Measurements from ENCODE around the gene SLC34A3. TPM values are rescaled to one million over a fixed set of nuclear protein-coding genes. Genes with fewer than 3 reads are reported as not detected.
A peak's percentile ranks its signal among the peaks of the same experiment; 100 is the strongest.

SLC34A3 gene
- polyA plus RNA-seq, 12 donors = 0.43 to 1.6 (median 1.0) TPM; not detected in 2

DNA sequence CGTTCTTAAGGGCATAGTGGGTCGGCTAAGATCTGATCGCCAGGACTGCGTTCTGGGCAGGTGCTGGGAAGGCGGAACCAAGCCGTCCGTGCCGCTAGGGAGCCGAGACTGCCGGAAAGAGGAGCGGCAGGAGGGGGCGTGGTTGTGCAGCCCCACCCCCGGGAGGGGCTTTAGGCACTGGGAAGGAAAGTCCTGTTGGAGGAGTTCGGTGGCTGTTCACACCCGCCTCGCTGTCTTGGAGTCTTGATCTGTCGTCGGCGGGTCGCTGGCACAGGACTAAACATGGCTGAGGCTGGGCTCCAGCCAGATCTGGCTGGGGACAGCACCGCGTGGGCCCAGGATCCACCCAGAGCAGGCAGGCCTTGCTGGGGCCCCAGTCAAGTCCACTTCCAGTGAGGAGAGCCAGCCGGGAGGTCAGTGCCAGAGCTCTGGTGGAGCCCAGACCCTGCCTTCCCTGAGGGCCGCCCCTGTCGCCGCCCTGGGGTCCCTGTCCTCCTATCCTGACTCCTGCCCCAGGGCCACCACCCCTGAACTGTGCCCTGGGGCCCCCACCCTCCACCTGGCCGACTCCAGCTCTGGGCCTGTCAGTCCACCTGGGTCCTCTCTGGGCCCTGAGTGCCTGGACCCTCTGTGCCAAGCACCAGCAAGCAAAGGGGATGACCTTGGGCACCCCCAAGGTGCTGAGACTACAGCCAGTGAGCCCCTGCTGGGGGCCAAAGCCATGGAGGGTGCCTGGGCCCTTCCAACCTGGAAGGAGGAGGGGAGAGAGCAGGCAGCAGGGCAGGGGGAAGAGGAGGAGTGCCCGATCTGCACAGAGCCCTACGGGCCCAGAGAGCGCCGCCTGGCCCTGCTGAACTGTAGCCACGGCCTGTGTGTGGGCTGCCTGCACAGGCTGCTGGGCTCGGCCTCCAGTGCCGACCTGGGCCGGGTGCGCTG, 13.2 kb upstream of the SLC34A3 start:
- no peak for DNase-seq

DNA sequence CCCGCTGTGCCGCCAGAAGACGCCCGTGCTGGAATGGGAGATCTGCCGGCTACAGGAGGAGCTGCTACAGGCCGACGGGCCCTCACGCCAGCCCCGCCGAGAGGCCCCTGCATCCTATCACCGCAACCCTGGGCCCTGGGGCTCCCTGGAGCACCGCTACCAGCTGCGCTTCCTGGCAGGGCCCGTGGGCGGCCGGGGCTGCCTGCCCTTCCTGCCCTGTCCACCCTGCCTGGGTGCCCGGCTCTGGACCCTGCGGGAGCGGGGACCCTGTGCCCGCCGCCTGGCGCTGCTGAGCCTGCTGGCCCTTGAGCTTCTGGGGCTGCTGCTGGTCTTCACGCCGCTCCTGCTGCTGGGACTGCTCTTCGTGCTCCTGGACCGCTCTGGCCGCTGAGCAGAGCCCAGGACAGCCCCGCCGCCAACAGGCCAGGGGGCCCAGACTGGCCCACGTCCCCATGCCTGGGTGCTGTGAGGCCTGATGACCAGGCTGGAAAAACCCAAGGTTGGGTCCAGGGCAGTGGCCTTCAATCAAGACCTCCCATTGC, 12.4 kb upstream of the SLC34A3 start:
- no peak for DNase-seq

DNA sequence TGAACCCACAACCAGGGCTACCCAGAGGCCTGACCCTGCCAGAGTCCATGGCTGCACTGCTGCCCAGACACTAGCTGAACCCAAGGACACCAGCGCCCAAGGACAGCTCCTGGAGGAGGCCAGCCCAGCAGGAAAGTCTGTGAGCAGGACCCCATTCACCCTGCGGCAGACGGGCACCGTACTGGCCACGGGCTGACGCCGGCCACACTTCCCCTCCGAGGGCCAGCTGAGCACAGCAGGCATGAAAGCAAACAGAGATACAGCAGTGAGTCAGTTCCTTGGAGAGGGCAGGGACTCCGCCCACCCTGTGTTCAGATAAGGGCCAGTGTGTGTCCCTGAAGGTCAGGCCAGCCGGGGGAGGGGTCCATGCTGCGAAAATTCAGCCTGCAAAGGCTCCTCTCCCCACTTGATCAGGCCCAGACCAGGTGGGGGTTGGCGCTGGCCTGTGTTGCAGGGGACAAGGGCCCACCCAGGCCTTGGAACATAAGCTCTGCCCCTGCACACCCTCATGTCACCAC, 11.9 kb upstream of the SLC34A3 start:
- DNase-seq = no peak

DNA sequence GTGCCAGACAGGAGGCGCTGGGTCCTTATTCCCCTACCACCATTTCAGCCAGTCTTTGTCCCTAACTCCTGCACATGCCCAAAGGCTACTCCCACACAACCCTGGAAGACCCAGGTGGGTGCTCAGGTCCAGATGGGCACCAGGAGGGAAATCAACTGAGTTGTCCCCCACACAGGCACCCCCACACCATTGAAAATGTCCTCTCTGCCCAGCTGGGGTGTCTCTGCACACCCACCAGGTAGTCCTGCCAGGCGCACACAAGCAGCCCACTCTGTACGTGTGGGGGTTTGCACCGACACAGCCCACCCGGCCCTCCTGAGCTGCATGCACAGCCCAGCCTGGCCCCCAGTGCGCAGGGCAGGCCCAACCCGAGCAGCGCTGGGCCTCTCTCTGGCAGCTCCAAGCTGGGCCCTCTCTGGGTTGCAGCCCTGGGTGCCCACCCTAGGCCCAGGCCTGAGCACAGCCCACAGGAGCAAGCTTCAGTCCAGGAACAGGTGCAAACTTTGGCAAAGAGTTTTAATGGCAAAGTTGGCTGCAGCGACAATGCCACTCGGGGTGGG, 10.9 kb upstream of the SLC34A3 start:
- DNase-seq = no peak

DNA sequence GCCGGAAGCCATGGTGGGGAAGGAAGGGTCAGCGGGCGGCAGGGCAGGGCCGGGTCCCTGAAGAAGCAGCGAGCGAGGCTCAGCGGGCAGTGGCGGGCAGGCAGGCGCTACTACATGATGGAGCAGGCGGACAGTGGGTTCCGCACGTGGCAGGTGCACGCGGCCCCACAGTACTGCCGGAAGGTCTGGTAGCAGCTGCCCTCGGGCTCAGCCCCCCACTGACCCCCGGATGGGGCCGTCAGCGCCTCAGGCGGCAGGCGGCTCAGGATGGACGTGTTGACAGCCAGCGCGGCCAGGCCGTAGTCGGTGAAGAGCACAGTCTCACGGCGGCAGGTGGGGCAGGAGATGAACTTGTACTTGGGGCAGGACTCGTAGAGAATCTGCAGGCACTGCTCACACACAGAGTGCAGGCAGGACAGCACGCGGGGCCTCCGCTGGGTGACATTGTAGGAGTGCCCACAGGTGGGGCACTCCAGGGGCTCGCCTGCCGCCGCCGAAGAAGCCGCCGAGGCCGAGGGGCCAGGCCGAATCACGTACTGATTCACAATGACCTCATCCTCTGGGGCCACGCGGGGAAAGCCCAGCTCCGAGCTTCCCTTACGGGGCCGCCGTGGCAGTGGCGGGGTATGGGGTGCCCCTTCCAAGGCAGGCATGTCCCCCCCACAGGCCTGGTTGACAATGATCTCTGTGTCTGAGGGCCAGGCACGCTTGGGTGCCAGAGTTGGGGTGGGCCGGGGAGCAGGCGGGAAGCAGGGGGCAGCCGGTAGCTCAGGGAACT, 10.2 kb upstream of the SLC34A3 start:
- no peak for DNase-seq

DNA sequence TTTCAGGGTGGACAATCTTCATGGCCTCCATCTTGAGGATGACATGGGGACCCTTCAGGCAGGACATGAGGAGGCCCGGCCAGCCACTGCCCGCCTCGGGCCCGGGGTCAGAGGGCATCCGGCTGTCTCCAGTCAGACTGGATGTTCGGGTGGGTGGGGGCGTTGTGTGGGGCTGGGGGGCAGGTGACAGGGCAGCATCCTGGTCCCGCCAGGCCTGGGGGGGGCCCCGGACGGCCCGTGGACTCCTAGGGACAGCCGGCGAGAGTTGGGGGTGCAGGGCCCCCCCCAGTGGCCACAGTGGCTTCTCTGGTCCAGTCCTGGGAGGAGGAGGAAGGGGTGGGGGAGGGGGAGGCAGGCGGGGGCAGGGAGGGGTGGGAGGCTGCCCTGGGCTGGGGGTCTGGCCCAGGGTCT, 9.6 kb upstream of the SLC34A3 start:
- no peak for DNase-seq

DNA sequence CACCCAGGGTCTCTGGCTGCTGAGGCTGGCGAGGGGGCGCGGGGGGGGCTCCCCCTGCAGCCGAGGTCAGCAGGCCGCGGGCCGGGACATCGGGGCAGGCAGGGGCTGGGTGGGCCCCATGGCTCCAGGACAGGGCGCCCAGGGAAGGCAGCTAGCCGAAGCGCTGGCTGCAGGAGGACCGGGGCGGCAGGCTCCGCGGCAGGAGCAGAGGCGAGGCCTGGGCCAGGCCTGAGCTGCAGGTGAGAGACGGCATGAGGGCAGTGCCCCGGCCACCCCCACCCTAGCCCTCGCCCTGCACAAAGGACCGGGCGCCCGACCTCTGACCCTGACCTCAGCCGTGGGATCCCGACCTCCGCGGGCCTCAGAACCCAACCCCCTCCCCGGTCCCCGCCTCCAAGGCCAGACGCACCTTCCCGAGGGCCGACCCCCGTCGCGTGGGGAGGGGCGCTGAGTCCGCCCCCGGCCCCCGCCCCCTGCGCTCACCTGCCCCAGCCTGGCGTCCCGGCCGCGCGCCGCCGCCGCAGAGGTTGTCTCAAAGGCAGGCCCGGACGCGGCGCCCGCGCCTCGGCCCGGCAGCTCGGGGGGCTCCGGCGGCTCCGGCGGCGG, 9.1 kb upstream of the SLC34A3 start:
- DNase-seq = no peak

DNA sequence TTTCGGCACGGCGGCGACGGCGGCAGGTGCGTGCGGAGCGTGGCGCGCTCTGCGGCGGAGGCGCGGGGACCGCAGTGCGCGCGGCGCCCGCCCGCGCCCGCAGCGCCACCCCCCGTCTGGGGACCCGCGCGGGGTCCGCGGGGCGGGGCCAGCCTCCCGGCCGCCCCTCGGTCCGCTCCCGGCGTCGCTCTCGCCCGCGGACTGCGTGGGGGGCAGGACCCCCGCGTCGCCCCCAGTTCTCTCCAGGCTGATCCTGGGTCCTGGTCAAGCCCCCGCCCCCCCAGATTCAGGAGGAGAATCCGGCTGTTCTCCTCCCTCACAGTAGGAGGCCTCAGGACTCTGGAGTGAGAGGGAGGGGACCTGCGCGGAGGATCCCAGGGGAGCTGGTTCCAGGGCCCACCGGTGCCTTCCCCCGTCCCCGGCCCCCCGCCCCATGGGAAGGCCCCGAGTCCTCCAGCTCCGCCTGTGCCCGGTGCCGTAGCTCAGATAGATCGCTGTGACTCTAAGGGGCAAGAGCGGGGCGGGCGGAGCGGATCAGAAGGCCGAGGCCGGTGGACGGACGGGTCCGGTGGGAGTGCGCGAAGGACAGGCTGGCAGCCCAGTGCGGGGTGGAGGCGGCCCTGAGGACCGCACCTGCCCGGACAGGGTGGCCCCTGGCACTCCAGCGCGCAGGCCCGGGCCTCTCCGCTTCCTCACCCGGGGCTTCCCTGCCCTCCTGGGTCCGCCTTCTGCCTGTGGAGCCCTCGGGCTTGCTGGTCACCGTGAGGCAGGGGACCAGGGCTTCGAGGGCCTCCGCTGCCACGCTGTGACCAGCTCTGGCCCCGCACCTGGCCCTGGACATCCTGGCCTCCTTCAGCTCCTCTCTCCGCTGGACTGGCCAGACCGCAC, 8.3 kb upstream of the SLC34A3 start, which contains the start of gene RNF208:
Gene RNF208, minus strand, starts transcription at position 51 of the 888 bp plus-strand sequence. CDS start 1,028 bp downstream, outside the sequence.
- no peak for DNase-seq

DNA sequence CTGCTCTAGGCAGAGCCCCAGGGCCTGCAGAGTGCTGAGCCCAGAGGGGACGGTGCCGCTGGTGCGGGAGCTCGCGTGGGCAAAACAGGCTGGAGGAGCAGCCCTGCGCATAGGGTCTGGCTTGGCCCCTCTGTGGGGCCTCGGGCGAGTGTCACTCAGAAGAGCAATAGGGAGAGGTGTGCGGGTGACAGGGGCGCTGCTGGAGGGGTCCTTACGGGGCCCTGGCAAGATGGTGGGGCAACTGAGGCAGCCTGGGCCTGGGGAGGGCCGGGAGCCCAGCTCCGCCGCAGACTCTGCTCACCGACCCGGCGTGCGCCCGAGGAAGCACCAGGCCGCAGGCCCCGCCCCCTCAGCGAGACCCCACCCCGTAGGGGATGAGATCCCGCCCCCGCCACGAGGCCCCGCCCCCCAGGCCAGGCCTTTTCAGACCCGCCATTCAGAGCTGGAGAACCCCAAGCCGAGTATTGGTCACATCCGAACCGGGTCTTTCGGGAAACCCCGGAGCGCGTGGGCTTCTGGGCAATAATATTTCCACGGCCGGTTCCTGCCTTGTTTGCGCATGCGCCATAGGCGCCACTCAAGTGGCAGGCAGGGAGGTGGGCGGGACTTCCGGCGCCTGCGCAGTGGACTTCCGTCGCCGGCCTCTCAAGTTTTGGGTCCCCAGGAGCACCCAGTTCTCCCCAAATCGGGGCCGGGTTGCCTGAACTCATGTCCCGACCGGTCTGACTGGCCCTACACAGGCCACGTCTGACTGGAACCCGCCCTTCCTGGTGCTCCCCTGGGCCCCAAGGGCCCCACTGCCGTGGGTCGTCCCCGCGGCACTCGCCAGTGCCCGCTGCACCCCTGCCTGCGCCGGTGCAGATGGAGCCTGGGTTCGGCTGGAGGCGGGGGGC, 7.4 kb upstream of the SLC34A3 start:
- peak; percentile 96 for DNase-seq

DNA sequence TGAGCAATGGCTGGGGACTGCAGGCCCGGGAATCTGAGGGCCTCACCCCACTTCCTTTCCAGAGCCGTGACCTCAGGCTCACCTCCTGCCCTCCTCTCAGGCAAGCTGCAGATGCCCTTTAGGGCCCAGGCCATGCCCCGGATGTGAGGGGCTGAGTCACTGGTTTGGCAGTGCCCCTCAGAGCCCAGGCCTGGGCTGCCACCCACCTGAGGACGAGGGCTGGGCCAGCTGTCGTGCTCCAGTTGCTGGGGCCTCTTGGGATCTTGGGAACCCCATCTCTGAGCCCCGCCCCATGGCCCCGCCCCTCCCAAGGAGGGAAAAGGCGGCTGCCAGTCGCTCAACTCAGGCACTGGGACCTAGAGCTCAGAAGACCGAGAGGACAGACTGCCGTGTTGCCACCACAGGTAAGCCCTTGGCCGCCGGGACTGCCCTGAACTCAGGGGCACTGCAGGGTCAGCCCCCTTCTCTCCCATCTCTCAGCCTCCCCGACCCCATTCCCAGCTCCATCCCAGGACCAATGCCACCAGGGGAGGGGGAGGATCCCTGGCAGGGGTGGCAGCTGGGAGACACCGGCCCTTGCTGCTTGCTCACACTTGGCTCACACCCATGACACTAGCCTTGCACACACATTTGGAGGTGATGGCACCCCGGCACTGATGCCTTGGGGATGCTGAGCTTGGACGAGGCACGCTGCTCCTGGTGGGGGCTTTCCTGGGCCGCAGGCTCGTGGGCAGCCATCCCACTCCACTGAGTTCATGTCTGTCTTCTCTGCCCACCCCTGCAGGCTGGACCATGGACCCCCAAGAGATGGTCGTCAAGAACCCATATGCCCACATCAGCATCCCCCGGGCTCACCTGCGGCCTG, 5.6 kb upstream of the SLC34A3 start, which contains the start of gene CYSRT1:
Gene CYSRT1, plus strand, starts transcription at position 345 of the 865 bp plus-strand sequence. Its CDS starts 448 bp downstream, at position 793.
- DNase-seq = no peak

DNA sequence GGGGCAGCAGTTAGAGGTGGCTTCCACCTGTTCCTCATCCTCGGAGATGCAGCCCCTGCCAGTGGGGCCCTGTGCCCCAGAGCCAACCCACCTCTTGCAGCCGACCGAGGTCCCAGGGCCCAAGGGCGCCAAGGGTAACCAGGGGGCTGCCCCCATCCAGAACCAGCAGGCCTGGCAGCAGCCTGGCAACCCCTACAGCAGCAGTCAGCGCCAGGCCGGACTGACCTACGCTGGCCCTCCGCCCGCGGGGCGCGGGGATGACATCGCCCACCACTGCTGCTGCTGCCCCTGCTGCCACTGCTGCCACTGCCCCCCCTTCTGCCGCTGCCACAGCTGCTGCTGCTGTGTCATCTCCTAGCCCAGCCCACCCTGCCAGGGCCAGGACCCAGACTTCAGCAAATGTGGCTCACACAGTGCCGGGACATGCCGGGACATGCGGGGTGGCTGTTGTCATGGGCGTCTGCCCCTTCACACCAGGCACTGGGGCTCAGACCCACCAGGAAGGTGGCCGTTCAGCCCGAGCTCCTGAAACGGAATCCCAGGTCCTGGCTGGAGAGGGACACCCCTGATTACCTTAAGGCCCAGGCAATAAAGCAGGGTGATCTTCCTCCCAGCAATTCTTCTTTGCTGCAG, 4.9 kb upstream of the SLC34A3 start:
- no peak for DNase-seq

DNA sequence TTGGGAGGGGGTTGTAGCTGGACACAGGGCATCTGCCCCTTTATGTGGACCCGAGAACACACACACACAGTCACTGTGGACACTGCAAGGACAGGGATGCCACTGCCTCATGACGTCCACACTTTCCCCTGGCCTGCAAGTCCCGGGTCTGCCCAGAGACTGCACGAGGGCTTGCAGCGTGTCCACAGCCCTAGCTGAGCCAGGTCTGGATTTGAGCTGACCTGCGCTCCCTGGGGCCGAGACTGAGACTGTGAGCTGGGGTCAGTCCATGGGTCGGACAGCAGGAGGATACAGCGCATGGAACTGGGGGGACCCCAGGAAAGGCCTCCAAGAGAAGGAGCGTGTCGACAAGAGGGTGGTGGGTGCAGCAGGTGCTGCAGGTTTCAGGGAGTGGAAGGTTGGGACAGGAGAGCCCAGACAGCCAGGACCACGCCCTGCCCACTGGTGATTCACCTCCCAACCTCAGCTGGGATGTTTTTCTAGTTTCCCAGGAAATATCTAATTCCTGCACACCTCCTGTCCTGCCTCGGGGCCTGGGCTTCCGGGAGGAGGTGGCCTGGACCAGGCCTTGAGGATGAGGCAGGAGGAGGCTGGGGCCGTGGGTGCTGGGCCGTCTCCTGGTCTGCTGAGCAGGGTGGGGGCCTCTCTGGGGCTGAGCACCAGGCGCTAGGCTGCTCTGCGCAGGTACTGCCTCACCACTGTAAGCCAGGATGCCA, 4.2 kb upstream of the SLC34A3 start:
- DNase-seq = no peak

DNA sequence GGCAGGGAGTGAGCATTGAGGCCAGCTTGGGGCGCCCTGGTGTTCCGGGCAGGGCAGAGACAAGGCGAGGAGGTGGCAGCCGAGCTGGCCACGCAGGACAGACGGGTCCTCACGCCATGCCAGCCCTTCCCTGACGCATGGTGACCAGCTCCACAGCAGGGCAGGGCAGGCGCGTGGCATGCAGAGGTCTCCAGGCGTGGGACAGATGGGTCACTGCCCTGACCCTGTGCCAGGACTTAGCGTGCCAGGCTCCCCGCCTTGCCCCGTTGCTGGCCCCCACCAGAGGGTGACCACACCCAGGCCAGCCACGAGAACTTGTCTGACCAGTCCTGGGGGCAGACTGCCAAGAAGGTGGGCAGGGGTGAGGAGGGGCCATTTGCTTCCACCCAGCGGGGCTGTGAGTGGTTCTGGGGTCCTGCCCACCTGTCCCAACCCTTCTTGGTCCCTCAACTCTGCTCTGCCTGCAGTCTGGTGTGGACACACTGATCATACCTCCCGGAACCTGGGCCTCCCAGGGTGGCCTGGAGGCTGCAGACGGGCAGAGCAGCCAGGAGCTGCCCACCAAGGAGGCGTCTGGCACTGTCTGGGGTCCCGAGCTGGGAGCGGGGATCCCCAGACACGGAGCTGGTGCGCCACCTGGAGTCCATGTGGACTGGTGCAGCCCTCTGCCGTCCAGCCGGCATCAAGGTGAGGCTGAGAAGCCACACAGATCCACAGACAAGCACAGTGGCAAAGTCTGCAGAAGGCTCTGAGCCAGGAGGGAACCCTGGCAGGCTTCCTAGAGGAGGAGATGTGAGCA, 3.4 kb upstream of the SLC34A3 start, which contains the start of gene RNF224:
Gene RNF224, plus strand, starts transcription at position 449 of the 799 bp plus-strand sequence. CDS start 834 bp downstream, outside the sequence.
- DNase-seq = peak; percentile 69

DNA sequence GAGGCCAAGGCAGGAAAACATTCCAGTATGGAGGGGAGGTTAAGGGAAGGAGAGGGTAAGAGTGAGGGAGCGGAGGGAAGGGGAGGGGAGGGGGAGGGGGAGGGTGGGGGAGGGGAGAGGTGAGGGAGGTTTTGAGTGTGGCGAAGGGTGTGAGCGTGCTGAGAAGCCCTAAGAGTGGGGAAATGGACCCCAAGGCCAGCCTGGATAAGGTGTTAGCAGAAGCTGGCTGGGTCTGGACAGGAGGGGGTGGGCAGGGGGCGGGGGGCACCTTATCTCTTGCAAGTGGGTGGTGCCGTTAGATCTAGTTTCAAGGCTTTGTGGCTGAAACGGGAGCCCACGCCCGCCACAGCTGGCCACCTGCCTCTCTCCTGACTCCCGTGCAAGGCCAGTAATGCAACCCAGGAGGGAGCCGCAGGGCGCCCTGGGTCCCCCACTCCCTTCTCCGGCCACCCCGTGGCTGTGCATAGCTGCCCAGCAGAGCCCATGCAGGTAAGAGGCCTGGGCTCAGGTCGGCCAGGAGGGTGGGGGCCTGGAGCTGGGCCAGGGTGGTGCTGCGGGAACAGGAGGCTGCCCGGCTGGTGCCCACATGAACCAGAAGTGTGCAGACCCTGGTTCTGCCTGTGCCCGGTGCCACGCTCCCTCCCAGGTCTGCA, 2.7 kb upstream of the SLC34A3 start:
- no peak for DNase-seq

DNA sequence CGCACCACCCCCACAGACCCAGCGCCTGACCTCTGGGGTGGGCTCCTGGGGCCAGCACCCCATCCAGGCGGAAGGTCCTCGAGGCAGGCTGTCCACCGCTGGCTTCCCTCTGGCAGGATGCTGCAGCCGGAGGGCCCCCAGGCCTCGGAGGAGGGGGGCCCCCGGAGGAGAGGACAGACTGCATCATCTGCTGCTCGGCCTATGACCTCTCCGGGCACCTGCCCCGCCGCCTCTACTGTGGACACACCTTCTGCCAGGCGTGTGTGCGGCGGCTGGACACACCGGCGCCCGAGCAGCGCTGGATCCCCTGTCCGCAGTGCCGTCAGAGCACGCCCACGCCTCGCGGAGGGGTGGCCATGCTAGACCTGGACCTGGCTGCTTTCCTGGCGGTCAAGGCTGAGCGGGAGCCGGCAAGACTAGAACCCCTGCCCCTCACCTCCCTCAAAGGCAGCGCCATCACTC, 2.2 kb upstream of the SLC34A3 start:
- DNase-seq = no peak
